Measurements from ENCODE around the gene NKTR.

Gene NKTR

GRCh38 chr3:42658771-42659390 is 58.4 kb downstream of the NKTR start:
- Histone ChIP-seq H3K4me2 (ENCODE audit: low read length) (no peak overlapping the region), H3K27me3 (ENCODE audit: control insufficient read depth, insufficient read depth, low read length) (no peaks in the 10 kb centered on the region), H3K9me3 (replicated peaks; ENCODE audit: low read length) (no peaks in the 10 kb centered on the region), H3K36me3 (ENCODE audit: insufficient read depth, low read length) (peaks cover 40% of the 10 kb centered on the region), H3K4me1 (ENCODE audit: control insufficient read depth, insufficient read depth, low read length) (peaks cover 28% of the 10 kb centered on the region), H3K4me3 (ENCODE audit: low read length) (no peak overlapping the region), H3K9ac (ENCODE audit: low read depth, low read length) (no peak overlapping the region)

- peaks cover 28% of the 10 kb centered on the region for H3K4me1 ChIP-seq (ENCODE audit: control insufficient read depth, insufficient read depth, low read length)
- no peak overlapping the region for H3K4me3 ChIP-seq (ENCODE audit: low read length)
- H3K27me3 ChIP-seq (ENCODE audit: control insufficient read depth, insufficient read depth, low read length): no peaks in the 10 kb centered on the region
- H3K9me3 ChIP-seq (replicated peaks; ENCODE audit: low read length): no peaks in the 10 kb centered on the region
- H3K4me2 ChIP-seq (ENCODE audit: low read length): no peak overlapping the region
- H3K9ac ChIP-seq (ENCODE audit: low read depth, low read length): no peak overlapping the region
- H3K36me3 ChIP-seq (ENCODE audit: insufficient read depth, low read length): peaks cover 40% of the 10 kb centered on the region
Observed at GRCh38 chr3:42659451-42660130, 59.1 kb downstream of the NKTR start.

GRCh38 chr3:42660131-42660715 is 59.7 kb downstream of the NKTR start:
- no peak overlapping the region for H3K9ac ChIP-seq (ENCODE audit: low read depth, low read length)
- H3K4me2 ChIP-seq (ENCODE audit: low read length): no peak overlapping the region
- H3K4me1 ChIP-seq (ENCODE audit: control insufficient read depth, insufficient read depth, low read length): peaks cover 25% of the 10 kb centered on the region
- no peak overlapping the region for H3K4me3 ChIP-seq (ENCODE audit: low read length)
- H3K9me3 ChIP-seq (replicated peaks; ENCODE audit: low read length): no peaks in the 10 kb centered on the region
- H3K36me3 ChIP-seq (ENCODE audit: insufficient read depth, low read length): peaks cover 42% of the 10 kb centered on the region
- H3K27me3 ChIP-seq (ENCODE audit: control insufficient read depth, insufficient read depth, low read length): no peaks in the 10 kb centered on the region

- Histone ChIP-seq H3K9me3 (replicated peaks; ENCODE audit: low read length) (no peaks in the 10 kb centered on the region), H3K27me3 (ENCODE audit: control insufficient read depth, insufficient read depth, low read length) (no peaks in the 10 kb centered on the region), H3K4me2 (ENCODE audit: low read length) (no peak overlapping the region), H3K4me1 (ENCODE audit: control insufficient read depth, insufficient read depth, low read length) (peaks cover 18% of the 10 kb centered on the region), H3K36me3 (ENCODE audit: insufficient read depth, low read length) (peaks cover 42% of the 10 kb centered on the region), H3K9ac (ENCODE audit: low read depth, low read length) (no peak overlapping the region), H3K4me3 (ENCODE audit: low read length) (no peak overlapping the region)
Observed at GRCh38 chr3:42660898-42661297, 60.4 kb downstream of the NKTR start.

- Histone ChIP-seq H3K9ac (ENCODE audit: low read depth, low read length) (no peak overlapping the region), H3K4me1 (ENCODE audit: control insufficient read depth, insufficient read depth, low read length) (peaks cover 11% of the 10 kb centered on the region), H3K4me3 (ENCODE audit: low read length) (no peak overlapping the region), H3K27me3 (ENCODE audit: control insufficient read depth, insufficient read depth, low read length) (no peaks in the 10 kb centered on the region), H3K36me3 (ENCODE audit: insufficient read depth, low read length) (peaks cover 42% of the 10 kb centered on the region), H3K4me2 (ENCODE audit: low read length) (no peak overlapping the region), H3K9me3 (replicated peaks; ENCODE audit: low read length) (no peaks in the 10 kb centered on the region)
Observed at GRCh38 chr3:42661593-42662022, 61.1 kb downstream of the NKTR start.

- H3K4me1 ChIP-seq (ENCODE audit: control insufficient read depth, insufficient read depth, low read length): peaks cover 10% of the 10 kb centered on the region
- H3K9ac ChIP-seq (ENCODE audit: low read depth, low read length): no peak overlapping the region
- no peaks in the 10 kb centered on the region for H3K27me3 ChIP-seq (ENCODE audit: control insufficient read depth, insufficient read depth, low read length)
- H3K36me3 ChIP-seq (ENCODE audit: insufficient read depth, low read length): peaks cover 42% of the 10 kb centered on the region
- H3K4me3 ChIP-seq (ENCODE audit: low read length): no peak overlapping the region
- no peaks in the 10 kb centered on the region for H3K9me3 ChIP-seq (replicated peaks; ENCODE audit: low read length)
- no peak overlapping the region for H3K4me2 ChIP-seq (ENCODE audit: low read length)
Observed at GRCh38 chr3:42662037-42662812, 61.7 kb downstream of the NKTR start.

- no peaks in the 10 kb centered on the region for H3K9me3 ChIP-seq (replicated peaks; ENCODE audit: low read length)
- H3K9ac ChIP-seq (ENCODE audit: low read depth, low read length): no peak overlapping the region
- H3K4me1 ChIP-seq (ENCODE audit: control insufficient read depth, insufficient read depth, low read length): peaks cover 10% of the 10 kb centered on the region
- H3K4me3 ChIP-seq (ENCODE audit: low read length): no peak overlapping the region
- no peaks in the 10 kb centered on the region for H3K27me3 ChIP-seq (ENCODE audit: control insufficient read depth, insufficient read depth, low read length)
- no peak overlapping the region for H3K4me2 ChIP-seq (ENCODE audit: low read length)
- H3K36me3 ChIP-seq (ENCODE audit: insufficient read depth, low read length): peaks cover 42% of the 10 kb centered on the region
Observed at GRCh38 chr3:42662813-42663535, 62.5 kb downstream of the NKTR start.

GRCh38 chr3:42663581-42664437 is 63.3 kb downstream of the NKTR start:
- H3K4me3 ChIP-seq (ENCODE audit: low read length): no peak overlapping the region
- no peak overlapping the region for H3K9ac ChIP-seq (ENCODE audit: low read depth, low read length)
- peaks cover 35% of the 10 kb centered on the region for H3K36me3 ChIP-seq (ENCODE audit: insufficient read depth, low read length)

GRCh38 chr3:42664438-42664803 is 63.9 kb downstream of the NKTR start:
- no peak overlapping the region for H3K4me3 ChIP-seq (ENCODE audit: low read length)
- H3K9me3 ChIP-seq (replicated peaks; ENCODE audit: low read length): no peaks in the 10 kb centered on the region
- peaks cover 33% of the 10 kb centered on the region for H3K36me3 ChIP-seq (ENCODE audit: insufficient read depth, low read length)
- no peaks in the 10 kb centered on the region for H3K27me3 ChIP-seq (ENCODE audit: control insufficient read depth, insufficient read depth, low read length)
- peaks cover 9% of the 10 kb centered on the region for H3K4me1 ChIP-seq (ENCODE audit: control insufficient read depth, insufficient read depth, low read length)
- no peak overlapping the region for H3K9ac ChIP-seq (ENCODE audit: low read depth, low read length)
- no peak overlapping the region for H3K4me2 ChIP-seq (ENCODE audit: low read length)

More at GRCh38 chr3:42663581-42664437, 63.3 kb downstream of the NKTR start:
- H3K9me3 ChIP-seq (replicated peaks; ENCODE audit: low read length): no peaks in the 10 kb centered on the region
- peaks cover 10% of the 10 kb centered on the region for H3K4me1 ChIP-seq (ENCODE audit: control insufficient read depth, insufficient read depth, low read length)
- H3K4me2 ChIP-seq (ENCODE audit: low read length): no peak overlapping the region
- H3K27me3 ChIP-seq (ENCODE audit: control insufficient read depth, insufficient read depth, low read length): no peaks in the 10 kb centered on the region

GRCh38 chr3:42665050-42665878 is 64.8 kb downstream of the NKTR start:
- H3K36me3 ChIP-seq (ENCODE audit: insufficient read depth, low read length): peaks cover 25% of the 10 kb centered on the region
- no peak overlapping the region for H3K9ac ChIP-seq (ENCODE audit: low read depth, low read length)
- H3K27me3 ChIP-seq (ENCODE audit: control insufficient read depth, insufficient read depth, low read length): no peaks in the 10 kb centered on the region
- peaks cover under 1% of the 10 kb centered on the region for H3K4me1 ChIP-seq (ENCODE audit: control insufficient read depth, insufficient read depth, low read length)
- no peak overlapping the region for H3K4me2 ChIP-seq (ENCODE audit: low read length)
- no peak overlapping the region for H3K4me3 ChIP-seq (ENCODE audit: low read length)
- no peaks in the 10 kb centered on the region for H3K9me3 ChIP-seq (replicated peaks; ENCODE audit: low read length)

Data from skeletal muscle satellite cell (primary cell).